Activated CD8-positive, alpha-beta T cell treated with anti-CD3 and anti-CD28 coated beads for 36 hours (primary cell): ENCODE results near the gene FNBP1L. TPM values are rescaled to one million over a fixed set of nuclear protein-coding genes. Genes with fewer than 3 reads are reported as not detected.

Source experiments
- ATAC-seq: fragments of 200-7000 bp; cut with Tn5 transposase; one replicate; pipeline ENCODE4 v1.10.0; 2021; ENCODE audit warnings: mild to moderate bottlenecking, moderate library complexity
- CTCF ChIA-PET: fragments of 350-600 bp; sonication (Branson Sonifier 250); formaldehyde crosslinking; loops from one replicate; lab custom pipeline; 2021; ENCODE audit warnings: antibody characterized with exemption; lab: Charles Lee
- POLR2A ChIA-PET: fragments of 350-600 bp; sonication (Branson Sonifier 250); formaldehyde crosslinking; loops from one replicate; lab custom pipeline; 2021; ENCODE audit warnings: antibody characterized with exemption; lab: Charles Lee
- DNase-seq: peaks from one replicate; pipeline ENCODE4 v3.0.0-alpha.2; 2020
- H3K27ac Mint-ChIP-seq: one replicate; pipeline ENCODE4 v1.8.0; 2021; ENCODE audit warnings: mild to moderate bottlenecking, mixed read lengths
- H3K27me3 Mint-ChIP-seq: one replicate; pipeline ENCODE4 v1.8.0; 2021; ENCODE audit warnings: mixed read lengths
- H3K36me3 Mint-ChIP-seq: one replicate; pipeline ENCODE4 v1.8.0; 2021; ENCODE audit warnings: low read depth, mixed read lengths
- H3K4me1 Mint-ChIP-seq: one replicate; pipeline ENCODE4 v1.8.0; 2021; ENCODE audit warnings: low read depth, mixed read lengths
- H3K4me3 Mint-ChIP-seq: one replicate; pipeline ENCODE4 v1.8.0; 2021; ENCODE audit warnings: mild to moderate bottlenecking, moderate library complexity, mixed read lengths
- H3K9me3 Mint-ChIP-seq: one replicate; pipeline ENCODE4 v1.8.0; 2021; ENCODE audit warnings: mixed read lengths
- intact Hi-C: fragments of 100-400 bp; cut with micrococcal nuclease; formaldehyde crosslinking; loops from one replicate; pipeline ENCODE4 v1.10.0; 2022
- total RNA-seq, 2 experiments: library from RNA; stranded (reverse); gene quantifications; one replicate each; pipeline ENCODE4 v1.2.3, GENCODE V29; 2021
- TF ChIP-seq, protein P1 (sequence below): fragments of 200-600 bp; IDR thresholded peaks from one replicate; pipeline ENCODE4 v1.8.0; 2022; ENCODE audit warnings: antibody characterized with exemption, mild to moderate bottlenecking

FNBP1L gene
- total RNA-seq, 2 experiments from 2014 or later: 0.20 to 0.25 TPM

DNA sequence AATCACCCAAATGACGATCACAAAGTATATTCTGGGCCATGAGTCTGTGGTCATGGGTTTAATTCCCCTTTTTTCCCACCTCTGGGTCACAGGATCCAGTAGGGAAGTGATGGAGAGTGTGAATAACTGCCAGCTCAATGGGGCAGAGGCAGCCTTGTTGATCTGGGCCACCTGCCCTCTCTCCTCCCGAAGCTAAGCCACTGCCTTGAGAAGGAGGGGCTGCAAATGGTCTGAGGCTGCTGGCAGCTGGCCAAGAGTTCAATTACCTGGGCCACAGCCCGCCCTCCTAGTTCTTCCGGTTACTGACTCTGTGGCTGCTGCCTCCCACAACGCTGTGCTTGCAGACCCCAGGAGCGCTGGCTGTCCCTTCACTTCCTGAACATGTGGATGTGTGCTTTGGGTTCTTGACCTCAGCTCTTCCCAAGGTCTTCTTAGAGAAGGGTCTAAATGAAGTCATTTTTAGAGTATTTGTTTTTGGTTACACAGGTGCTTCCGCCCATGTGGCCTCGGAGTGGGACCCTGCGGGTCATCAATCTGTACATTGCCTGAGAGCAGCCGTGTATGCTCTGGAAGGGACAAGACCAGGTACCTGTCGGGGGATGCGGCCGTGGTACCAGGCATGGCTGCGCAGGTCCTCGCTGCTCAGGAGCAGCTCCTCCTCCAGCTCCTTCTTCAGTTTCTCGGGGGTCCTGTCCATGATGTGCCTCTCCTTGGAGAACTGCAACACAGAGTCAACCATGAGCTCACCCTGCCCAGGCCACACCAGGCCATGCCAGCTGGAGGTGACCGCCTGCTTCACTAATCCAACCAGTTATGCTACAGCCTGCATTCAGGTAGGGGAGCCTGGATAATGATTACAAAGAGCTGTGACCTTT lies 144.0 kb downstream of the FNBP1L start:
- TF ChIP-seq, protein P1, sequence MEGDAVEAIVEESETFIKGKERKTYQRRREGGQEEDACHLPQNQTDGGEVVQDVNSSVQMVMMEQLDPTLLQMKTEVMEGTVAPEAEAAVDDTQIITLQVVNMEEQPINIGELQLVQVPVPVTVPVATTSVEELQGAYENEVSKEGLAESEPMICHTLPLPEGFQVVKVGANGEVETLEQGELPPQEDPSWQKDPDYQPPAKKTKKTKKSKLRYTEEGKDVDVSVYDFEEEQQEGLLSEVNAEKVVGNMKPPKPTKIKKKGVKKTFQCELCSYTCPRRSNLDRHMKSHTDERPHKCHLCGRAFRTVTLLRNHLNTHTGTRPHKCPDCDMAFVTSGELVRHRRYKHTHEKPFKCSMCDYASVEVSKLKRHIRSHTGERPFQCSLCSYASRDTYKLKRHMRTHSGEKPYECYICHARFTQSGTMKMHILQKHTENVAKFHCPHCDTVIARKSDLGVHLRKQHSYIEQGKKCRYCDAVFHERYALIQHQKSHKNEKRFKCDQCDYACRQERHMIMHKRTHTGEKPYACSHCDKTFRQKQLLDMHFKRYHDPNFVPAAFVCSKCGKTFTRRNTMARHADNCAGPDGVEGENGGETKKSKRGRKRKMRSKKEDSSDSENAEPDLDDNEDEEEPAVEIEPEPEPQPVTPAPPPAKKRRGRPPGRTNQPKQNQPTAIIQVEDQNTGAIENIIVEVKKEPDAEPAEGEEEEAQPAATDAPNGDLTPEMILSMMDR: no peak
- ChIA-PET POLR2A (interaction anchor here (0.7 kb wide), 1 partner anchor 22 kb away, joined by 3 read pairs; no protein-coding TSS in a partner anchor), CTCF (interaction anchor here (1.0 to 2.3 kb wide), 3 partner anchors 38 to 287 kb away, joined by 3 to 7 read pairs (median 7); no protein-coding TSS in a partner anchor)
- Mint-ChIP-seq H3K27me3 (peaks cover 1% of the 10 kb centered on the region), H3K27ac (no peak overlapping the region), H3K36me3 (no peaks in the 10 kb centered on the region), H3K4me3 (no peak overlapping the region), H3K4me1 (peaks cover 23% of the 10 kb centered on the region), H3K9me3 (no peaks in the 10 kb centered on the region)
- peak; percentile 75 for ATAC-seq
- intact Hi-C loops: no loop called here
- DNase-seq: peak; percentile 70

DNA sequence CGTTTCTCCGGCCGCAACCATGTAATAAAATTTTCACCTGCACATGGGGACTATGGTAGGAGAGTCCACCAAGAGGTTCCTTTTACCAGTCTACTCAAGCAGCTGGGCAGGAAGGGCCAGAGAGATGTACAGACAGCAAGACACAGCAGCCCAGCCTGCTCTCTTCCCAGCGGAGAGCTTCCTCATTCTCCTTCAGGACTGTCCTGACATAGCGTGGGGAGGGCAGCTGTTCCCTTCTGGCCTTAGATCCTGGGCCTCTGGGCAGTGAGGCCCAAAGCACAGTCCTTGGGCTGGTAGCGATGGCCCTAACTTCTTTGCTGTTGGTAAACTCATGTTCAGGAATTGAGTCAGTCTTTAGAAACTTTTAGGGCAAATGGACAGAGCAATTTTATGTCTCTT lies 144.6 kb downstream of the FNBP1L start:
- no peak overlapping the region for H3K27ac Mint-ChIP-seq
- peaks cover 23% of the 10 kb centered on the region for H3K4me1 Mint-ChIP-seq
- intact Hi-C loops: no loop called here
- H3K4me3 Mint-ChIP-seq: no peak overlapping the region
- no peaks in the 10 kb centered on the region for H3K36me3 Mint-ChIP-seq
- H3K27me3 Mint-ChIP-seq: peaks cover 1% of the 10 kb centered on the region
- TF ChIP-seq, protein P1: no peak
- ATAC-seq (no peak), DNase-seq (no peak)
- CTCF ChIA-PET: interaction anchor here (1.3 to 2.3 kb wide), 2 partner anchors 37 to 288 kb away, joined by 7 read pairs; no protein-coding TSS in a partner anchor
- POLR2A ChIA-PET: no interaction called here
- H3K9me3 Mint-ChIP-seq: no peaks in the 10 kb centered on the region

DNA sequence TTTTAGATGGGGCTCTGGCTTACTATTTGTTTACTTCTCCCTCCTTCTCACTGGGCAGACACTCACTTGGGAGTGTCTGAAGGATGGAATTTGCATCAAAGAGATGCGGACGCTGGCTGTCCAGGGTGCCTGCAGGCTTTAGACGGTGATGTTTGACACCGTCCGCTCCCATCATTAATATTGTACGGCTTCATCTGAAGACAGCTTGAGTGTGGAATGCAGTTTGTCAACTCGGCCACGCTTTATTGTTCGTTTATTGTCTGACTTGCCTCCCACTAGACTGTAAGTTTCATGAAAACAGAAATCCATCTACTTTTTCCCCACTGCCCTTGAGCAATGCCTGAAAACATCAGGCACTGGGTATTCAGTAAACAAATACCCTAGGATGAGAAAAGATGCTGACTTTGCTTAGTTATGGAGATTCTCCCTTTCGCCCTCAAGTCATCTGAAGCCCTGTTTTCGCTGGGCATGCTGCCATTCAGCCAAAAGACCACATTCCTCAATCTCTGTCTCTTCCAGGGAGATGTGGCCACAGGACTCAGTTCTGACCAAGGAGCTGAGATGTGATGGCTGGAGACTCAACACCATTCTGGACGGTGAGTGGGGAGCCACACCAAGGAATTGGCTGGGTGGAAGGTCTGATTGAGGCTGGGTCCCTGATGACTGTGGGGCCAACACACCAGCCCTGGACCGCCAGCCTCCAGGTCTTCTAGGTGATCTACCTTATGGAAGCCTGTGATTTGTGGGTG lies 146.1 kb downstream of the FNBP1L start:
- intact Hi-C loops: no loop called here
- no peaks in the 10 kb centered on the region for H3K9me3 Mint-ChIP-seq
- H3K27me3 Mint-ChIP-seq: peaks cover 1% of the 10 kb centered on the region
- H3K4me3 Mint-ChIP-seq: no peak overlapping the region
- no peaks in the 10 kb centered on the region for H3K36me3 Mint-ChIP-seq
- TF ChIP-seq, protein P1: no peak
- H3K4me1 Mint-ChIP-seq: peaks cover 17% of the 10 kb centered on the region
- no peak overlapping the region for H3K27ac Mint-ChIP-seq
- DNase-seq (no peak), ATAC-seq (no peak)
- ChIA-PET POLR2A (interaction anchor here (1.2 kb wide), 1 partner anchor 22 kb away, joined by 3 read pairs; no protein-coding TSS in a partner anchor), CTCF (interaction anchor here (1.4 kb wide), 2 partner anchors 13 to 35 kb away, joined by 4 read pairs; no protein-coding TSS in a partner anchor)

DNA sequence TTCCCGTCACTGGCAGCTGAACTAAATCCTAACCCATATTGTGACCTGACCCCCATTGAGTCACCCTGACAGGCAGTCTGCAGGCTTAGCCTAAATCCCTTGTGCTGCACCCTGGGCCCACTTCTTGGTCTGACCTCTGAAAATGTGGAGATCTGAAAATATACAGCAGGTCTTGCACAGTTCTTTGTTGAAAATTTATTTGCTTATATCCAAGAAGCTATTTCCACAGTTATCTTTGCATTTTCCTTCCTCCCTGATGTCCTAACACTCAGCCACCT lies 146.6 kb downstream of the FNBP1L start:
- CTCF ChIA-PET: interaction anchor here (1.4 kb wide), 2 partner anchors 13 to 35 kb away, joined by 4 read pairs; no protein-coding TSS in a partner anchor

More for the DNA sequence above, 146.6 kb downstream of the FNBP1L start:
- TF ChIP-seq, protein P1: no peak
- H3K27me3 Mint-ChIP-seq: peaks cover 1% of the 10 kb centered on the region
- H3K9me3 Mint-ChIP-seq: no peaks in the 10 kb centered on the region
- H3K4me3 Mint-ChIP-seq: no peak overlapping the region
- H3K4me1 Mint-ChIP-seq: peaks cover 17% of the 10 kb centered on the region
- ATAC-seq: no peak
- DNase-seq: no peak
- H3K36me3 Mint-ChIP-seq: no peaks in the 10 kb centered on the region
- POLR2A ChIA-PET: interaction anchor here (1.2 kb wide), 1 partner anchor 21 kb away, joined by 3 read pairs; no protein-coding TSS in a partner anchor
- H3K27ac Mint-ChIP-seq: no peak overlapping the region
- intact Hi-C loops: no loop called here
